Hepatocyte (in vitro differentiated cells): ENCODE data around the gene WDR1.

Experiments
- EZH2 ChIP-seq: fragments of 200-600 bp; sonication (generic); IDR thresholded peaks from 2 replicates; pipeline ENCODE4 v1.6.1; 2016; ENCODE audit warnings: antibody characterized with exemption, mild to moderate bottlenecking, borderline replicate concordance
- EZH2phosphoT487 ChIP-seq: fragments of 200-600 bp; sonication (generic); IDR thresholded peaks from one replicate; pipeline ENCODE4 v1.6.1; 2018; ENCODE audit warnings: antibody characterized with exemption, mild to moderate bottlenecking, low read depth, moderate library complexity; ENCODE audit not compliant: unreplicated experiment, severe bottlenecking
- TF ChIP-seq, protein P1 (sequence below): fragments of 200-600 bp; sonication (generic); IDR thresholded peaks from 2 replicates; pipeline ENCODE4 v1.5.1; 2016; ENCODE audit warnings: antibody characterized with exemption, mild to moderate bottlenecking; ENCODE audit not compliant: poor library complexity

DNA sequence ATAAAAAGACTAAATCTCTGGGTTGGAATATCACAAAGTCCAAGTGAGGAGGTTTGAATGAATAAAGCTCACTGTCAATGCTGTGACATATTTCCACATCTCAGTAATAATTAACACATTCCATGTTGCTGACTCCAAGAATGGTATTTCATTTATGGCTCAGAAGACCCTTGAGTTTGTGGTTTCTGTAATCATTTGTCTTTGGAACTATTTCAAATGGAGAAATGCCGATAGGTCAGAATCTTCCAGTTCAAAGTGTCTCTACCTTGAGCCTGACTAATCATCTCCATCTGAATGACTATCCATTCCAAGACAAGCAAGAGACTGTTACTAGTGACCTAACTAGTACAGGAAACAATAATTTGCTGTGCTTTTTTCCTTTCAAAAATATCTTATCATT, 71.1 kb downstream of the WDR1 start:
- TF ChIP-seq EZH2 (no peak), EZH2phosphoT487 (no peak)
- TF ChIP-seq, protein P1, sequence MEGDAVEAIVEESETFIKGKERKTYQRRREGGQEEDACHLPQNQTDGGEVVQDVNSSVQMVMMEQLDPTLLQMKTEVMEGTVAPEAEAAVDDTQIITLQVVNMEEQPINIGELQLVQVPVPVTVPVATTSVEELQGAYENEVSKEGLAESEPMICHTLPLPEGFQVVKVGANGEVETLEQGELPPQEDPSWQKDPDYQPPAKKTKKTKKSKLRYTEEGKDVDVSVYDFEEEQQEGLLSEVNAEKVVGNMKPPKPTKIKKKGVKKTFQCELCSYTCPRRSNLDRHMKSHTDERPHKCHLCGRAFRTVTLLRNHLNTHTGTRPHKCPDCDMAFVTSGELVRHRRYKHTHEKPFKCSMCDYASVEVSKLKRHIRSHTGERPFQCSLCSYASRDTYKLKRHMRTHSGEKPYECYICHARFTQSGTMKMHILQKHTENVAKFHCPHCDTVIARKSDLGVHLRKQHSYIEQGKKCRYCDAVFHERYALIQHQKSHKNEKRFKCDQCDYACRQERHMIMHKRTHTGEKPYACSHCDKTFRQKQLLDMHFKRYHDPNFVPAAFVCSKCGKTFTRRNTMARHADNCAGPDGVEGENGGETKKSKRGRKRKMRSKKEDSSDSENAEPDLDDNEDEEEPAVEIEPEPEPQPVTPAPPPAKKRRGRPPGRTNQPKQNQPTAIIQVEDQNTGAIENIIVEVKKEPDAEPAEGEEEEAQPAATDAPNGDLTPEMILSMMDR: no peak
